GM18519 (cell line): ENCODE results near the gene TRAPPC10.

Source experiments
- ATAC-seq: cut with Tn5 transposase; IDR thresholded peaks from one replicate; pipeline ENCODE4 v1.9.1; 2021; ENCODE audit warnings: mild to moderate bottlenecking, moderate library complexity; ENCODE audit not compliant: unreplicated experiment, low FRiP score

TRAPPC10 gene

DNA sequence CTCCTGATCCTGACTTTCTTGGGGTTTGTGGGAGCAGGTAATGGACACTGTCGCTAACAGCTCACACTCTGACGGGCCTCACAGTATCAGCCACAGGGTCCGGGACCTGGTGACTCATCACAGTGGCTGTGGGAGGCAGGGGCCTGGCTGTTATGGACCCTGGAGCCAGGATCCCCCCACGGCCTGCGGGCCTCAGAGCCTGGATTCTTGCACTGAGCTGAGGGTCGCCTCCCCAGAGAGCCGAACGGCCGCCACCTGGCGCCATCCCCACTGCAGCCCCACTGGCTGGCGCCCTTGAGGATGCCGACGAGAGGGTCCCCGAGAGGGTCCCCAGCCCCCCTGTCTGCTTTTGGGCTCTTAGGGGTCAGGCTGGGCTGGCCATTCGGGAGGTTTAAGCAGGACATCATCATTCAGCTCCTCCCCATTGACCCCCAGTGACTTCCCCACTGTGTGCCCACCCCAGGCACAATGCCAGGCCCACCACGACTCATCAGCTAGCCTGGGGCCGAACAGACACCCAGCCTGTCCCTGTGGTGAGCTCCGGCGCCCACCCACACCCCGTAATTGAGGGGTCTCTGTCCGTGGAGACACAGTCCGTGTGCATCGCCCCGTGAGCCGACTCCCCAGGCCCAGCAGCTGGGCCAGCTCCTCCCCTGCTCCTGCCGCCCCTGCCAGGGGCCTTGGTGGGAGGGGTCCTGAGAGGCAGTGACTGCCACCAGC, 30.8 kb upstream of the TRAPPC10 start:
- no peak for ATAC-seq

GRCh38 chr21:43981871-43982210, 30.3 kb upstream of the TRAPPC10 start:
- no peak for ATAC-seq

GRCh38 chr21:43982489-43983078, 29.5 kb upstream of the TRAPPC10 start:
- no peak for ATAC-seq

DNA sequence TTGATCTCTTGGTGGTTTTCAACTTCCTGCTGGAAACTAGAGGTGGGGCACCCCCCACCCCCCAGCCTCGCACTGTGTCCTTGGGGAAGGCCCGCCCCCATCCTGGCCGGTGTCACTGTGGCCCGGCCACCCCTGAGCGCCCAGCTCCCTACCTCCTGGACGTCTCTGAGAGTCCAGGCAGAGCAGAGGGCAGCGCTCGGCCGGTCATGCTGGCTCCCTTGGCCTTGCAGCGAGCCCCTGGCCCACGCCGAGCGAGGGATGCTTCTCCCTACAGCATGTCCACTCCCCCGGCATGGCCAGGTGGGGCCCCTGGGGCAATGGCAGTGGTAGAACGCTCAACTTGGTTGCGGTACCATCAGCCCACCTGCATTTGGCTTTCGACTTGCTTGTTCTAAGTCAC, 28.7 kb upstream of the TRAPPC10 start:
- no peak for ATAC-seq

GRCh38 chr21:43983860-43984420, 28.2 kb upstream of the TRAPPC10 start:
- no peak for ATAC-seq

GRCh38 chr21:43984905-43985689, 27.0 kb upstream of the TRAPPC10 start:
- no peak for ATAC-seq

- ATAC-seq = no peak
Measured at GRCh38 chr21:43985690-43986251, 26.3 kb upstream of the TRAPPC10 start.

GRCh38 chr21:43986544-43987451, 25.3 kb upstream of the TRAPPC10 start:
- no peak for ATAC-seq

DNA sequence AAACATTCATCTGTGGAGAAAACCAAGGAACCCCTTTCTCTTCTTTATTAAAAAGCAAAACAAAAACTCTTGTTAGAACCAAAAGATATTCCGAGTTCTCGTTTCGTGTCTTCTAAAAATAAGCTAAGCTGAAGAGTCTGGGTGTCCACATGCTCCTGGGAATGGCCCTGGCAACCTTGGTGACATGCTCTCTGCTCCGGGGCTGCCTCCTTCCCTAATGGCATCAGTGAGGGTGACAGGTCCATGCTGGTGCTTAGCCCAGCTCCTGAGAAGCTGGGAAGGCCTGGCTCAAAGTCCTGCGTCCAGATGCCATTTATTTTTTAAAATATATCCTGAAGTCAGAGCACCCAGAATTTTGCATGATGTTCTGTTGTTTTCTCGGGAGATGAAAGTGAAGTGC, 24.6 kb upstream of the TRAPPC10 start:
- no peak for ATAC-seq

DNA sequence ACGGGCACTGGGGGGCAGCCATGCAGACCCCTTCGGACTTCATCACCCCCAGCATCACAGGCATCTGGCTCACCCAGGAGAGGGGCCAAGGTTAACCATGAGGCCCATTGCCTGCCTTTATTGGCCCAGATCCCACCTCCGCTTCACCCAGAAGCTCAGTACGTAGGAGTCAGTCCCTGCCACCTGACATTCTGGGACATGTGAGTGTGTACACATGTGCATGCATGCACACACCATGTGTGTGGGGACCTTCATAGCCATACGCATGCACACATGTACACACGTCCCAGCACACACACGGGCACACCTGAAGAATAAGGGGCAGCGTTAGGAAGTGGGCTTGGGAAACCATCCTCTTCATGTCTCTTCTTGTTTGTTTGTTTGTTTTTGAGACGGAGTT, 24.1 kb upstream of the TRAPPC10 start:
- ATAC-seq = no peak

- no peak for ATAC-seq
Measured at GRCh38 chr21:43988506-43989230, 23.4 kb upstream of the TRAPPC10 start.

GRCh38 chr21:43989401-43989800, 22.7 kb upstream of the TRAPPC10 start:
- no peak for ATAC-seq

- no peak for ATAC-seq
Measured at GRCh38 chr21:43991447-43991991, 20.6 kb upstream of the TRAPPC10 start.

- no peak for ATAC-seq
Measured at GRCh38 chr21:43992121-43992520, 20.0 kb upstream of the TRAPPC10 start.

- no peak for ATAC-seq
Measured at GRCh38 chr21:43993420-43993934, 18.6 kb upstream of the TRAPPC10 start.

- ATAC-seq = no peak
Measured at GRCh38 chr21:43994085-43994484, 18.0 kb upstream of the TRAPPC10 start.

DNA sequence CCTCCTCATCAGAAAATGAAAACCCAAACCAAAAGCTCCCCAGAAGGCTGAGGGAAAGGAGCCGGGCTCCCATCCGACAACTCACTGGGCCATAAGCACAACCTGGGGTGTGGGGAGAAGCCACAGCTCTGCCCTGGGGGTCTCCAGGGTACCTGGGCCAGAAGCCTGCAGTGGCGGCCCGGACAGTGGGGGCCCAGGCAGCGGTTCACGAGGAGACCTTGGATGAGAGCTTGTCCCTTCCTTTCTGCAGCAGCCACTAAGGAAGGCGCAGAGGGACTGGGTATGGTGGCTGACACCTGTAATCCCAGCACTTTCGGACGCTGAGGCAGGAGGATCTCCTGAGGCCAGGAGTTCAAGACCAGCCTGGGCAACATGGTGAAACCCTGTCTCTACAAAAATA, 17.5 kb upstream of the TRAPPC10 start:
- no peak for ATAC-seq

DNA sequence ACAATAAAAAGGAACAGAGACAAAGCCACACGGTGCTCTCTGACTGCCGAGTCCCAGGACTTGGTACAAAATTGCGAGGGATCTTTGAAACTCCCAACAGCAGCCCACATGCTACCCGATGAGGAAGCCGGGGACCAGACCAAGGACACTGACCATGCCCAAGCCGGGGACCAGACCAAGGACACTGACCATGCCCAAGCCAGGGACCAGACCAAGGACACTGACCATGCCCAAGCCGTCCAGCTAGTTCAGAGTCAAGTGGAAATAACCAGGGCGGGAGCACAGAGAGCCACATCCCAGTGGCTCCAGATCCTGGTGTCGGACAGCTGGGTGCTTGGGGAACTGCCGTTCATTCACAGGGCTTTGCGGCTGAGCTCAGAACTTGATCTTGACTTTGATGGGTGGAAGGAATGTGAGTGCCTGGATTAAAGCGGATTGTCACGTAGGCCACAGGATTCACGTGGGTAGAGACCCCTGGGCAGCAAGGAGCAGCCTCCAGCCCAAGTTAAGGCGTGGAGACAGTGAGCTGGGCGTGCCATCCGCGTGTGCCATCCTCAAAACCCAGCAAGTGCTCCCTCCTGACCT, 16.5 kb upstream of the TRAPPC10 start:
- no peak for ATAC-seq
